ENCODE measurements around the gene CEP126. TPM values are rescaled to one million over a fixed set of nuclear protein-coding genes. Genes with fewer than 3 reads are reported as not detected.

Gene CEP126
- total and polyA plus RNA-seq, 2 of the 13 experiments (the other 11 are each of a cell fraction or from before 2014, with no cell fraction given): 1.4 to 1.7 TPM

DNA sequence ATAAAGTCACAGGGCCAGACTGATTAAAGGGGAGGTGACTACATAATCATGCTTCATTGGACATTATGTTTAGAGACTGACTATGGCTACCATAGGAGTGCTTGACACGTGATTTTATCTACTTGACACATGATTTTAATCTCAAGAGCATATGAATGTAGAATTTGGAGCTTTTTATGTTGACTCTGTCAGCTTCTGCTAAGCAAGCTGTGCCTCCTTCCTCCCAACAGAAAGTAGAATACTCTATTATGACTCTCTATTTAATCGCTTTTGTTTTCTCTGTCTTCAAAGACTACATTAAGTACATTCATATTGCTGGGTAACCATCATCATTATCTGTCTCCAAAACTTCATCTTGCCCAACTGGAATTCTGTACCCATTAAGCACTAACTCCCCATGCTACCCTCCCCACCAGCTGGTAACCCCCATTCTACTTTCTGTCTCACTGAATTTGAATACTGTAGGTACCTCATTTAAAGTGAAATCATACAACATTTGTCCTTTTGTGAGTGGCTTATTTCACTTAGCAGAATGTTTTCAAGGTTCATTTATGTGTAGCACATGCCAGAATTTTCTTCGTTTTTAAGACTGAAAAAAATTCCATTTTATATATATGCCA is 26.2 kb downstream of the CEP126 start:
- Histone ChIP-seq H3K4me3 (replicated peaks in 1 of 3; ENCODE audit: insufficient read depth in 1 of 3, low read depth in 2 of 3, low read length in 3 of 3) (no peak overlapping the region), H3K27me3 (ENCODE audit: control insufficient read depth in 1 of 2, insufficient read depth in 2 of 2, low read length in 2 of 2) (no peaks in the 10 kb centered on the region), H2AFZ (ENCODE audit: low read length) (no peak overlapping the region), H3K4me1 (ENCODE audit: insufficient read depth, low read length) (no peaks in the 10 kb centered on the region), H3K27ac (ENCODE audit: extremely low read length, insufficient read depth, low read length) (no peak overlapping the region), H4K20me1 (ENCODE audit: insufficient read depth, low read length) (no peaks in the 10 kb centered on the region), H3K4me2 (ENCODE audit: low read depth, low read length) (no peak overlapping the region), H3K36me3 (replicated peaks in 1 of 2; ENCODE audit: control insufficient read depth in 1 of 2, insufficient read depth in 2 of 2, low read length in 2 of 2) (no peaks in the 10 kb centered on the region), H3K79me2 (ENCODE audit: insufficient read depth, low read length) (no peaks in the 10 kb centered on the region), H3K9ac (ENCODE audit: insufficient read depth, low read depth, low read length) (no peak overlapping the region), H3K9me3 (ENCODE audit: low read length) (no peaks in the 10 kb centered on the region)
- ChIA-PET POLR2A (no interaction called here), CTCF (ENCODE audit: low intra/inter-chr PET ratio, low total read pairs) (no interaction called here)
- BruUV-seq (replicated peaks): no TSS peak
- intact Hi-C loops (cut with micrococcal nuclease; ENCODE audit: unreplicated experiment) (no loop called here), in situ Hi-C loops (cut with HindIII; ENCODE audit: extremely low pct_ligation_motif_present, low pct_unique_long_range_greater_than_20kb) (no loop called here)
- DNase-seq (ENCODE audit: low spot score): no peak
- WGBS (ENCODE audit: low lambda C conversion rate): 72% methylated on average over 3 of the region's 3 CpGs
- FAIRE-seq: no peak
- ATAC-seq: no peak
- TF ChIP-seq ZNF660 (CRISPR knock-in tag; IDR thresholded peaks at IDR 0.05; ENCODE audit: borderline replicate concordance, low read depth): no peak
- TF ChIP-seq U2AF1 (optimal IDR thresholded peaks at IDR 0.05; ENCODE audit: low read depth, low read length): no peak
- TF ChIP-seq KLF15 (CRISPR knock-in tag; IDR thresholded peaks at IDR 0.05; ENCODE audit: borderline replicate concordance): no peak
- TF ChIP-seq FLYWCH1 (CRISPR knock-in tag; IDR thresholded peaks at IDR 0.05): no peak
- TF ChIP-seq ADNP (CRISPR knock-in tag; IDR thresholded peaks at IDR 0.05): no peak
- no peak for TF ChIP-seq ASH2L (IDR thresholded peaks at IDR 0.05; ENCODE audit: insufficient read length, low read depth, low read length)
- TF ChIP-seq ZNF747 (CRISPR knock-in tag; IDR thresholded peaks at IDR 0.05; ENCODE audit: borderline replicate concordance): no peak
- TF ChIP-seq, protein P1, sequence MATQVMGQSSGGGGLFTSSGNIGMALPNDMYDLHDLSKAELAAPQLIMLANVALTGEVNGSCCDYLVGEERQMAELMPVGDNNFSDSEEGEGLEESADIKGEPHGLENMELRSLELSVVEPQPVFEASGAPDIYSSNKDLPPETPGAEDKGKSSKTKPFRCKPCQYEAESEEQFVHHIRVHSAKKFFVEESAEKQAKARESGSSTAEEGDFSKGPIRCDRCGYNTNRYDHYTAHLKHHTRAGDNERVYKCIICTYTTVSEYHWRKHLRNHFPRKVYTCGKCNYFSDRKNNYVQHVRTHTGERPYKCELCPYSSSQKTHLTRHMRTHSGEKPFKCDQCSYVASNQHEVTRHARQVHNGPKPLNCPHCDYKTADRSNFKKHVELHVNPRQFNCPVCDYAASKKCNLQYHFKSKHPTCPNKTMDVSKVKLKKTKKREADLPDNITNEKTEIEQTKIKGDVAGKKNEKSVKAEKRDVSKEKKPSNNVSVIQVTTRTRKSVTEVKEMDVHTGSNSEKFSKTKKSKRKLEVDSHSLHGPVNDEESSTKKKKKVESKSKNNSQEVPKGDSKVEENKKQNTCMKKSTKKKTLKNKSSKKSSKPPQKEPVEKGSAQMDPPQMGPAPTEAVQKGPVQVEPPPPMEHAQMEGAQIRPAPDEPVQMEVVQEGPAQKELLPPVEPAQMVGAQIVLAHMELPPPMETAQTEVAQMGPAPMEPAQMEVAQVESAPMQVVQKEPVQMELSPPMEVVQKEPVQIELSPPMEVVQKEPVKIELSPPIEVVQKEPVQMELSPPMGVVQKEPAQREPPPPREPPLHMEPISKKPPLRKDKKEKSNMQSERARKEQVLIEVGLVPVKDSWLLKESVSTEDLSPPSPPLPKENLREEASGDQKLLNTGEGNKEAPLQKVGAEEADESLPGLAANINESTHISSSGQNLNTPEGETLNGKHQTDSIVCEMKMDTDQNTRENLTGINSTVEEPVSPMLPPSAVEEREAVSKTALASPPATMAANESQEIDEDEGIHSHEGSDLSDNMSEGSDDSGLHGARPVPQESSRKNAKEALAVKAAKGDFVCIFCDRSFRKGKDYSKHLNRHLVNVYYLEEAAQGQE (IDR thresholded peaks at IDR 0.05; ENCODE audit: borderline replicate concordance in 1 of 2, low read depth in 1 of 2, low read length in 2 of 2): no peak
- TF ChIP-seq ATF6 (CRISPR knock-in tag; conservative IDR thresholded peaks at IDR 0.05): no peak
- no peak for TF ChIP-seq ETV5 (CRISPR knock-in tag; IDR thresholded peaks at IDR 0.05; ENCODE audit: borderline replicate concordance)
- no peak for TF ChIP-seq MATR3 (CRISPR knock-in tag; IDR thresholded peaks at IDR 0.05)
- no peak for TF ChIP-seq IRF2 (CRISPR knock-in tag; IDR thresholded peaks at IDR 0.05)
- no peak for TF ChIP-seq ZSCAN5A (CRISPR knock-in tag; IDR thresholded peaks at IDR 0.05; ENCODE audit: borderline replicate concordance)
- TF ChIP-seq ARID3A (IDR thresholded peaks at IDR 0.05; ENCODE audit: low read depth, low read length): no peak
- TF ChIP-seq ZNF441 (CRISPR knock-in tag; IDR thresholded peaks at IDR 0.05; ENCODE audit: borderline replicate concordance): no peak

Measured in HepG2 (cell line).